ENCODE measurements around the gene CCL28.
A peak's percentile ranks its signal among the peaks of the same experiment; 100 is the strongest.

Gene CCL28

DNA sequence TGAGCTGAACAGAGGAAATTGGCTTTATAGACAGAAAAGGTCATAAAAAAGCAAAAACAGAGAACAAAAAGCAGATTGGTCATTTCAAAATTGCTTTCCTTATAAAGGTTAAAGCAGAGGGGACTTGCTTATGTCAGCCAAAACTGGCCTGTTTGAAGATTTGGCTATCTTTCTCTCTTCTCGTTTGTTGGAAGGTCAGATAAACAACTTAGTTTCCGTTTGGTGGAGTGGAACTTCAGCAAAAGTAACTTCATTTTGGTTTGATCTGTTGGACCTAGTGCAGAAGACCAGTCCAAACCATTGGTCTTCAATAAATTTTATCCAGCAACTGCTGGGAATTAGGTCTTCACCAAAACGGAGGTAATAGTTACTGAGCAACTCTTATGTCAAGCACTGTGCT lies 53.9 kb downstream of the CCL28 start:
- DNase-seq (ENCODE audit: low read depth in 2 of 3, low spot score in 1 of 3): no peak

DNA sequence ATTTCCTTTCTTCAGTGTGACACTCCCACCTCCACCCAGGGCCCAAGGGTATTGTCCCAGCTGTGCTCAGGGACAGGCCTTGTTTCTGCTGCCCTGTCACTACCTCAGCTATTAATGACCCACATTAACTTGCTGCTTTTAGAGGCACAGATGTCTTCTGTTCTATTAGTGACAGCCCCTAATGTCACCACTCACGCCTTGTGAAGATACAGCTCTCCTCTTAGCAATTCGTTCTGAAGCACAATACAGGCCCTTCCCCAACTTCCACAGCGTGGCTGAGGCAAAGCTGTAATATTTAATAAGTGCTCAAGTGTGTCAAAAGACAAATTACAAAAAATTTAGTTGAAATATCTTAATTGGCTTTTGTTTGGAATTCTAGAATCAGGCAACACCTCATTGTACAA lies 54.3 kb downstream of the CCL28 start:
- DNase-seq (ENCODE audit: low read depth in 2 of 3, low spot score in 1 of 3): no peak

DNA sequence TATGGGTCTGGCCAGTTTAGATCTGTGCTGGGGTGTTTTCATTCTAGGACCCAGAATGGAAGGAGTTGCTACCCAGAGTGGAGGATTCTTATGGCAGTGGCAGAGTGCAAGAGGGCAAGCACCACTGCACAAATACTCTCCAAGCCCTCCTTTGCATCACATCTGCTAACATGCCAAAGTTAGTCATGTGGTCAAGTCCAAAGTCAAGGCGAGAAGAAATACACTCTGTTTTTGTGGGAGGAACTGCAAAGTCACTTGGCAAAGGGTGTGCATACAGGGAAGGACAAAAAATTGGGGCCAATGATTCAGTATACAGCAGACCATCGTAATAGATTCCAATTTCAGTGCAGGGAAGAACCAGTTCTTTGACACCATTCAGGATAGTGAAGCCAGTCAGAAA lies 55.1 kb downstream of the CCL28 start:
- DNase-seq (ENCODE audit: low read depth in 2 of 3, low spot score in 1 of 3): no peak

DNA sequence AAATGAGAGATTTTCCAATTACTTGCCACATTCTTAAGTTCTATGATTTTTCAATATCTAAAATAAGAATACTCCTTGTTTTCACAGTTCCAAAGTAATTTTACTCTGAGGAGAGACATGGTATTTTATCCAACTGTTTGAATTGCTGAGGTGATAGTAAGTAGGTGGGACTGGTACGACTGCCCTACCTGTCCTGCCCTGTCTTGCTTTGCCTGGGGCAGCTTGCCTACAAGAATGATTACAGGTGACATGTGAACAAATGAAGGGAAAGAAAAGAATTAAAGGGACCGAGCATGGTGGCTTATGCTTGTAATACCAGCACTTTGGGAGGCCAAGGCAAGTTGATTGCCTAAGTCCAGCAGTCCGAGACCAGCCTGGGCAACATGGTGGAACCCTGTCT lies 57.4 kb downstream of the CCL28 start:
- no peak for DNase-seq (ENCODE audit: low read depth in 2 of 3, low spot score in 1 of 3)

DNA sequence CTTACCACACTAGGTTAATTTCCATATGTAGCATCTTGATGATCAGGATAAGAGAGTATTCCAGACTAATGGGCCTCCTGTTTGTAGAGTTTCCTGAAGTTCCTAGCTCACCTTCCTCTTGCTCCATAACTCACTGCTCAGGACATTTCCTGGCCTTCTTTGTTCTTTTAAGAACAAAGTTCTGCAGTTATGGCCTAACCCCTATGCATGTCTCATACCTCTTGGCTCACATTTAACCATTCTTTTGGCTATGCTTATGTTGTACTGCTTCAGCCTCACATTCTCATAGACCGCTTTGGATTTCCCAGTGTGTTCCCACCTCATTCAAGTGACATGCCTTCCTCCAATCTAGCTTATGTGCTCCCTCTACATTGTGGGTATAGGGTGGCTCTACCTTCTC lies 58.5 kb downstream of the CCL28 start:
- DNase-seq (ENCODE audit: low read depth in 2 of 3, low spot score in 1 of 3): no peak

DNA sequence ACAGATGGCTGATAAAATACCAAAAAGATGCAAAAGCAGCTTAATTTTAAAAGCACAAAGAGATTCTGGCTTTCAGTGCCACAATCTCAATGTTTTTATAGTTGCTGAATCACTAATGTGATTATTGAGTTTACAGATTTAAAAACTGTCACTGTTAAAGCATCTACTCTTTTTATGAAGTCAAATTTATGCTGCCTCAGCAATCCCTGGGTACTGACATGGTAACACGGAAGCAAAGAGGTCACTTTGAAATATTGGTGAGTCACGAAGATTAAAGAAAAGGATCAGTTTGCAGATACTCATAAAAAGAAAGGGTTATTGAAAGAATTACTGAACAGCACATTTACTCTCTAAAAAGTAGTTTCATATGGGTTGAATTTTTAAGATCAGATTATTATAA lies 59.3 kb downstream of the CCL28 start:
- DNase-seq (ENCODE audit: low read depth in 2 of 3, low spot score in 1 of 3): no peak

DNA sequence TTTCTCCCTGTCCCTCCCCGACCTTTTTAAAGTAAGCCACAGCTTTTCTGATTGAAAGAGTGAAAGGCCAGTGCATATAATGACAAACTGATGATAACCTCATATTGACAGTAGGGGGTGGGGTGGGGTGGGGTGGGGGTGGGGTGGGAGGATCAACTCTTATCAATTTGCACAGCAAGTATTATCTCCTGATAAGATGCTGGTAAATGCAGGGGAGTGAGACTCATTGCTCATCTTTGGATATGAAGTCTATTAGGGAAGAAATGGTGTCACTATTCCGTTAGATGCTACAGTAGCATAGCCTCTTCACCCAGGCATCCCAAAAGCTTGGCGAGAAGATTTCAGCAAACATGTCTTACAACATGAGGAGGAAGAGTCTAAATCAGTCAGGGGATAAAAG lies 60.1 kb downstream of the CCL28 start:
- no peak for DNase-seq (ENCODE audit: low read depth in 2 of 3, low spot score in 1 of 3)

DNA sequence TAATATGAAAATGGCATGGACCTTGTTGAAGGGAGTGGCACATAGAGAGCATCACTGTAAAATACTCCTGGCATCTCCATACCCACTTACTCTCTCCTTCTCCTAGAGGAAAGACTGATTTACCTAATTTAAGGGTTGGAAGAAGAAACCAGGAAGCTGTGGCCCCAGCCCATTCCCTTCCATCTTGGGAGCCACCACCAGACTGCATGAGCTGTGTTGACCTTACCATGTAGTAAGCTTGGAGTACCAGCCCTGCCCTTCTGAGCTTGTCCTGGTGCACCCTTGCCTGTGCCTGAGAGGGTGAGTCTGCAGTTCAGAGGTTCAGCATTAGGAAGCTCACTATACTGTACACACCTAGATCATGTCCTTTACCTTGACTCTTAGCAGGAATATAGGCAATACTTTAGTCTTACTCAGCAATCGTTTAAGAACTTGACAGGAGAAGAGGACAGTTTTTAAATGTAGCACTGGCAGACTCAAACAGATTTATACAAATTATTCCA lies 63.3 kb downstream of the CCL28 start:
- DNase-seq (ENCODE audit: low read depth in 2 of 3, low spot score in 1 of 3): no peak

DNA sequence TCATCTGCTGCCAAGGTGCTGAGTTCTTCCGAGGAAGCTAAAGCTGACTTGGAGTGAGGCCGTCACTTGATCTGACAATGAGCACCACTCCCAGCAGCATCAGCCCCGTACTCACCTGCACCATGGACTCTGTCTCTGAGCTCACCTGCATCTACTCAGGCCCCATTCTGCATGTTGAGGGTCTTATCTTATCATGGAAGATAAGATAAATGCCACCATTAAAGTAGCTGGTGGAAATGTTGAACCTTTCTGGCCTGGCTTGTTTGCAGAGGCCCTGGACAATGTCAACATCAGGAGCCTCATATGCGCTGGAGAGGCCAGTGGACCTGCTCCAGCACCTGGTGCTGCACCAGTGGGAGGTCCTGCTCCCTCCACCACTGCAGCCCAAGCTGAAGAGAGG lies 64.0 kb downstream of the CCL28 start:
- no peak for DNase-seq (ENCODE audit: low read depth in 2 of 3, low spot score in 1 of 3)

DNA sequence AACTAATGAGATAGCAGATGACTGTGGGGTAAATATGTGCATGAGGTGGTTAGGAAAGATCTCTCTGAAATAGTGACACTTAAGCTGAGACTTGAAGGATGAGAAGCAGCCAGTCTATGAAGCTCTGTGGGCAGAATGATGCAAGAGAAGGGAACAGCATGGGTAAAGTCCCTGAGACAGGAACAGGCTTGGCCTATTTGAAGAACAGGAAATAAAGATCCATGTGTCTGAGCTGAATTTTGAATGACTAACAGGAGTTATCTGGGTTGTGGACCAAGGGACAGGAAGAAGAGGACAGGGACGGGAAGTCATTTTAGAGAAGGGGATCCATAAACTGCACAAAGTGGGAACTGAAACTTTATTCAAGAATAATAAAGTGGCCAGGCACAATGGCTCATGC lies 73.3 kb downstream of the CCL28 start:
- no peak for DNase-seq (ENCODE audit: low read depth in 2 of 3, low spot score in 1 of 3)

DNA sequence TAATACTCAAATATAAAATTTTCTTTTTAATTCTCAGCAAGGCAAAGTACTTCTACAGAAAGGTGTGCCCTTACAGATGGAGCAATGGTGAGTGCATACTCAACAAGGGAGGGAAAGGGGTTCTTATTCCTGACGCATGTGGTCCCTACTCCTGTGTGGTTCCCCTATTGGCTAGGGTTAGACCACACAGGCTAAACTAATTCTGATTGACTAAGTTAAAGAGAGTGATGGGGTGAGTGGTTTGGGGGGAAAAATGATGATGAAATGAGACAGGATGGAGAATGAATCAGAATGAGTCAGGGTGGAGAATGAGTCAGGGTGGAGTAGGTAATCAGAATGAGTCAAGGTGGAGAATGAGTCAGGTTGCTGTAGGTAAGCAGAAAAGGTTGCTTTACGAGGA lies 76.0 kb downstream of the CCL28 start:
- DNase-seq (ENCODE audit: low read depth in 2 of 3, low spot score in 1 of 3): peak in 1 of 3 donors; percentile 29

DNA sequence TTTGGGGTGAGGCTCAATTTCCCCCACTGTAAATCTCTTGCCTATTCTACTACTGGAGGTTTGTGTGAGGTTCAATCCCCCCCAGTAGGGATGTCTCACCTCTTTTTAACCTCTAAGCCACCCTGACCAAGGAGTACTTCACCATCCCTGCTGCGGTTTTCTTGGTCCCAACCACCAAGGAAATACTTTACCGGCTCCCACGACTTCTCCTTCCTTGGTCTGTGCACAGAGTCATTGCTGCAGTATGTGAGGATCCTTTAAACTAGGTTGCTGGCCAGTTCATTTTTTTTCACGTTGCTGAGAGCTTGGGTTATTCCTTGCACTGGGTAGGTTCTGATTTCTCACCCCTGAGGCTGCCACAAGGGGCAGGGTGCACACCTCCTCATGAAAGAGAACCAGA lies 76.5 kb downstream of the CCL28 start:
- no peak for DNase-seq (ENCODE audit: low read depth in 2 of 3, low spot score in 1 of 3)

DNA sequence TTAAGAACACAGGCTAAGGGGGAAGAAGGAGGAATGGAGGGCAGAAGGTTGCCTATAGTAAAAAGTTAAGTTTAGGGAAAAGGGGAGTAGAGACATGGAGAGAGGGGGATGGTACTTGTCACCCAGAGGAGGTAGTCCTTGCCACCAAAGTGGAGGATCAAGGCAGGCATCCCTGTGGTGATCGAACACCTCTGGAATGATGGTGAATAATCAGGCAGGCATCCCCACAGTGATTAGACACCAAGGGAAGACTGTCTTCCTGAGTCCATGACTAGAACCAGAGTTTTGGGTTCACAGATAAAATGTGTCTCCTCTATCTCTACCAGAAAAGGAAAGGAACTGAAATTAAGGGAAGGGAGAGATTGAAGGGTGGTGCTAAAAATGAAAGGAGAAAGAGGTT lies 79.8 kb downstream of the CCL28 start:
- DNase-seq (ENCODE audit: low read depth in 2 of 3, low spot score in 1 of 3): no peak
